BLaER1 treated with 17β-estradiol and CSF1 and Interleukin-3, amounts not matched to agents 10 nM and 100 nM (cell line): ENCODE results near the gene SMYD5.

Experiments
- H3K27ac ChIP-seq, 11 experiments: shearing (Covaris generic); formaldehyde crosslinking; 2 replicates each; pipeline ENCODE4 v1.8.1; 2022
- H3K27me3 ChIP-seq, 11 experiments: shearing (Covaris generic); formaldehyde crosslinking; 2 replicates each; pipeline ENCODE4 v1.8.1; 2022
- H3K36me3 ChIP-seq, 11 experiments: shearing (Covaris generic); formaldehyde crosslinking; 2 replicates each; pipeline ENCODE4 v1.8.1; 2022
- H3K4me1 ChIP-seq, 10 experiments: shearing (Covaris generic); formaldehyde crosslinking; 2 replicates each; pipeline ENCODE4 v1.8.1; 2022
- H3K4me2 ChIP-seq, 11 experiments: shearing (Covaris generic); formaldehyde crosslinking; 2 replicates each; pipeline ENCODE4 v1.8.1; 2022
- H3K4me3 ChIP-seq, 10 experiments: shearing (Covaris generic); formaldehyde crosslinking; 2 replicates each; pipeline ENCODE4 v1.8.1; 2022
- H3K9ac ChIP-seq, 11 experiments: shearing (Covaris generic); formaldehyde crosslinking; 2 replicates each; pipeline ENCODE4 v1.8.1; 2022
- H3K9me3 ChIP-seq, 11 experiments: shearing (Covaris generic); formaldehyde crosslinking; replicated peaks in 1 of 11; 2 replicates each; pipeline ENCODE4 v1.8.1; 2022
- H4K20me1 ChIP-seq, 11 experiments: shearing (Covaris generic); formaldehyde crosslinking; 2 replicates each; pipeline ENCODE4 v1.8.1; 2022
- Cebpa-rat ChIP-seq, 11 experiments: shearing (Covaris generic); IDR thresholded peaks; 2 replicates each; pipeline ENCODE4 v1.8.1; 2022

Gene SMYD5

DNA sequence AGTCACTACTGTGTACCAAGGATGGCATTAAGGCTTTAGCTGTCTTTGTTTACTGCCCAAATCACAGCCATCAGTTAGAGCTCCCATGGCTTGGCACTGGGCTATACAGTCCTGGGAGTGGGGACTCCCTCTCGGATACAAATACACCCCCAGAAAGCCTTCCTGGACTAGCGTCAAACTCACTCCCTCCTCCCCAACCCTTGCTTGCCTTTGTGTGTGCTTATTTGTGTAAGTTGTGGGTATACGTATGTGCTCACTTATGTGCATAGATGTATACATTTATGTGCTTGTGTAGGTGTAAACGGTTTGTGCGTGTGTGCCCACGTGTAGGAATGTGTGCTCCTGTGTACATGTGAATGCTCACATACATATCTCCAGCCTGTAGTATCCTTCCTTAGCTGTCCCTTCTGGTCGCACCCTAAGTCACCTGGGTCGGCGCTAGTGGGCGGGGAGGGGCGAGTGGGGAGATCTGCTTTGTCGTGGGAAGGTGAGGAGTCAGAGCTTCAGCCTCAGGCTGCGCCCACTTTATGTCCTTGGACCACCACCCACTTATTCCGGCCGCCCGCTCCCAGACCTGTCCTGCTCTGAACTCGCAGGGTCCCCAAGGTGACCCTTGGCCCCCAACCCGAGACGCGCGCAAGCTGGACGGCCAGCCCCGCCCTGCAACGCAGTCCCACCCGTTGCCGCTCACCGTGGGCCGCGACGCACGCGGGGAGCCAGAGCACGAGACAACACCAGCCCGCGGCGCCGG, 18.5 kb downstream of the SMYD5 start:
- peaks cover 28 to 33% (median 30%) of the 10 kb centered on the region in 11 experiments; a peak in 21 of 22 replicates for H4K20me1 ChIP-seq
- peak overlapping the region; percentile 81 to 100 (median 93) for H3K4me2 ChIP-seq
- H3K27me3 ChIP-seq = no peaks in the 10 kb centered on the region
- TF ChIP-seq Cebpa-rat (IDR thresholded peaks at IDR 0.05) = no peak
- H3K27ac ChIP-seq = peak overlapping the region; percentile 27 to 98 (median 79); a peak in 21 of 22 replicates
- peaks cover 29 to 52% (median 44%) of the 10 kb centered on the region in 11 experiments for H3K36me3 ChIP-seq
- H3K9me3 ChIP-seq = no peaks in the 10 kb centered on the region
- H3K4me3 ChIP-seq = peak overlapping the region; percentile 79 to 100 (median 91)
- H3K4me1 ChIP-seq = peaks cover 30 to 35% (median 32%) of the 10 kb centered on the region in 10 experiments
- H3K9ac ChIP-seq = peak overlapping the region; percentile 84 to 99 (median 97)

DNA sequence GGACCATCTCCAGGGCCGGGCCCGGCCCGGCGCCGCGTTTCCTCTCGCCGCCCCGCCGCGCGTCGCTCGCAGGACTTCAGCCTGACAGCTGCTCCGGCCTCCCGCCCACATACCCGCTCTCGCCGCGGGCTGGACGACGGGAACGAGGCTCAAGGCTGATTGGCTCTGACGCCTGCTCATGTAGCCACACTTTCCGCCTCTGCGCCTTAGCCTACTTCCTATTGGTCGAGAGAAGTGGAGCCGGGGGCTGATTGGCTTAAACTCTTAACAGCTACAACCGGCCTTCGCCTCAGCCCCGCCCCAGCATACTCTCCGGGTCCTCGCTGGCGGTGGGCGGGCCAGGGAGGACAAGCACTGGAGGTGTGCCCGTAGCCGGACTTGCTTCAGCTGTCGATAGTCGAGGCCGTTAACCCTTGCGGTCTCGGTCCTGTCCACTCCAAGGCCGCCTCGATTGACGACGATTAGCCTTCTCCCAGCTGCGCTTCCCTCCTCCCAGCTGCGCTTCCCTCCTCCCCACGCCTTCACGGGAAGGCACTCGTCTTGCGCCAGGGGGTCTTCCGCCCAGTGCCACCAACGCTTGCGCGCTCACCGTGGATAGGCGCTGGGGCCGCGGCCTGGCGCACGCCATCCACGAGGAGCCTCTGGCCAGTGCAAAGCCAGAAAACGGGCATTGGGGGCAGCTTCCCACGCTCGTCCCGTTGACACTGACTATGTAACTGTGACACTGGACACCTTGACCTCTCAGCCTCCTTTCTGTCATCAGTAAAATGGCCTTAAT, 19.3 kb downstream of the SMYD5 start, which contains the start of gene PRADC1:
Gene PRADC1 (minus strand): TSS at position 86 of the 778 bp plus-strand sequence. CDS start 79 bp downstream, at position 7.
- Histone ChIP-seq H3K4me2 (peak within 1 kb of the TSS; percentile 90 to 100 (median 95)), H3K9me3 (no peaks in the 10 kb centered on the region), H3K4me3 (peak within 1 kb of the TSS; percentile 79 to 100 (median 91)), H3K36me3 (peaks cover 26 to 52% (median 44%) of the 10 kb centered on the region in 11 experiments), H3K27ac (peak within 1 kb of the TSS; percentile 92 to 99 (median 97)), H3K27me3 (no peaks in the 10 kb centered on the region), H4K20me1 (peaks cover 36 to 41% (median 38%) of the 10 kb centered on the region in 11 experiments; a peak in 21 of 22 replicates), H3K9ac (peak within 1 kb of the TSS; percentile 94 to 99 (median 97)), H3K4me1 (peaks cover 32 to 40% (median 37%) of the 10 kb centered on the region in 10 experiments)
- no peak for TF ChIP-seq Cebpa-rat (IDR thresholded peaks at IDR 0.05)

DNA sequence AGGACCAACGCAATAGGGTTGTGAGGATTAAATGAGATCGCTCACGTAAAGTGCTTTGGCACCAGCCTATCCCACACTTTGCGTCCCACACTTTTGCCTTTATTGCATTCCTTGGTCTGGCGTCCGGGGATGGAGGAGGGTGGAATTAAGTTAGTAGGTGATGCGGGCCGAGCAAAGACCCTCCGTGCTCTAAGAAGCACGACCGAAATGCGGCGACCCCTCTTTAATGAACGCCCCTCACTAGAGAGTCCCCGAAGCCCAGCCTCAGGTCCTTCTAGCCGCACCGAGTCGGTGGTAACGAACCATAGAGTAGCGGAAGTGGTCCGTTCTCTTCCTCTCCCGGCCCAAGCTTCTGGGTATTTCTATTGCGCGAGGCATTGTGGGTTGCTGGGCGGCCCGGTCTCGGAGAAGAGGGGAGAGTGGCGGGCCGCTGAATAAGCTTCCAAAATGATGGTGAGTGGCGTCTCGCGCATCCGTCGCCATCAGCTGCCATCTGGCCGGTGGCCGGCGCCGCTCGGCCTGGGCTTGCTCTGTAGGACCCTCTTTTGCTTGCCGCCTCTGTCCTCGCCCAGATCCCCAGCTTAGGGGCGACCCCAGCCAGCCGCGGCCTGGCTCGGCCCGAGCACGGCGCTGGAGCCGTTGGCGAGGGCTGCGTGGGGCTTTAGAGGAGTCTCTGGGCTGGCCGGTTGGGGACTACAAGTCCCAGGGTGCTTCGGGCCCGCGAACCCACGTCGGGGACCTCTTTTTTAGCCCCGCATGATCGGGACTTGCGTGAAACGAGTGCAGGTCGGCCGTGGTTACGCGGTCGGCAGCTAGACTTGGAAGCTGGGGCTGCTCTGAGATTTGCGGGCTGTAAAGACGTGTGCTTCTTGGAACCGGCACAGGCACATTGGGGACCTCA, 20.1 kb downstream of the SMYD5 start, which contains the start of gene CCT7:
Gene CCT7 (plus strand): TSS at position 377 of the 901 bp plus-strand sequence. CDS start 71 bp downstream, at position 448.
- H3K4me1 ChIP-seq = peaks cover 33 to 45% (median 40%) of the 10 kb centered on the region in 10 experiments
- no peaks in the 10 kb centered on the region for H3K9me3 ChIP-seq
- peak within 1 kb of the TSS; percentile 92 to 99 (median 97) for H3K27ac ChIP-seq
- H3K4me2 ChIP-seq = peak within 1 kb of the TSS; percentile 93 to 100 (median 96)
- H3K27me3 ChIP-seq = no peaks in the 10 kb centered on the region
- TF ChIP-seq Cebpa-rat (IDR thresholded peaks at IDR 0.05) = no peak
- peaks cover 44 to 50% (median 46%) of the 10 kb centered on the region in 11 experiments for H4K20me1 ChIP-seq
- peak within 1 kb of the TSS; percentile 79 to 100 (median 91) for H3K4me3 ChIP-seq
- H3K36me3 ChIP-seq = peaks cover 26 to 52% (median 45%) of the 10 kb centered on the region in 11 experiments
- H3K9ac ChIP-seq = peak within 1 kb of the TSS; percentile 94 to 99 (median 97)

DNA sequence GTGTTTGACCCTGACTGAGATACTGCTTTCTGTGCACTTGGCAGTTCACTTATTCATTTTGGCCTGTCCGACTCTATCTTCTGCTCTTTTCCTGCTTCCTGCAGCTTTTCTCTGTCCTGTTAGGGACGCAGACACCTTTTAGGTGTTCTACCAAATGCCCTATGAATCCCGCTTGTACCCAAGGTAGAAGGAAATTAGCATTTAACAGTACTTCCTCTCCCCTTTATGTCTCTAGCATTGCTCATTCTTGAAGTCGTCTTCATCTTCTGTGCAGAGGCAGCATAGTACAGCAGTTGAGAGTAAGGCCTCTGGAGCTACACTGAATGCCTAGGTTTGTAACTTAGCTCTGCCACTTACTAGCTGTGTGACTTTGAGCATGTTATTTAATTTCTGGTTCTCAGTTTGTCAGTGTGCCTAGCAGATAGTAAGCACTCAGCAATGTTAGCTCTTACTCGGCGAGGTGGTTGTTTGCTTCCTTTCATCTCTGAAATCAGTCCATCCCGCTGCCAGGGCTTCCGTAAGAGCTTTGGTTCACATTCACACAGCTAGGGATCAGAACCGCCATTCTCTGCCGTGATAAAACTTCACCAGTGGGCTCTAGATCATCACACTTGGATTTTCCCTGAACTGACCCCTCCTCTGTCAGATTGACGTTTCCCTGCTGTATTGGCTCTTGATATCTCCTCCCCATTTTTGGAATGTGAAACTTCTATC, 21.4 kb downstream of the SMYD5 start:
- H3K27me3 ChIP-seq = no peaks in the 10 kb centered on the region
- peaks cover 27 to 52% (median 50%) of the 10 kb centered on the region in 11 experiments for H3K36me3 ChIP-seq
- no peaks in the 10 kb centered on the region for H3K9me3 ChIP-seq
- peaks cover 33 to 51% (median 40%) of the 10 kb centered on the region in 10 experiments for H3K4me1 ChIP-seq
- H3K9ac ChIP-seq = peak overlapping the region; percentile 94 to 99 (median 97)
- no peak for TF ChIP-seq Cebpa-rat (IDR thresholded peaks at IDR 0.05)
- H3K27ac ChIP-seq = peak overlapping the region in 10 of 11 experiments; percentile 95 to 99 (median 97); a peak in 20 of 22 replicates
- peaks cover 57 to 62% (median 59%) of the 10 kb centered on the region in 11 experiments for H4K20me1 ChIP-seq
- H3K4me2 ChIP-seq = peak overlapping the region; percentile 91 to 99 (median 96)
- H3K4me3 ChIP-seq = peak overlapping the region; percentile 79 to 100 (median 91)

DNA sequence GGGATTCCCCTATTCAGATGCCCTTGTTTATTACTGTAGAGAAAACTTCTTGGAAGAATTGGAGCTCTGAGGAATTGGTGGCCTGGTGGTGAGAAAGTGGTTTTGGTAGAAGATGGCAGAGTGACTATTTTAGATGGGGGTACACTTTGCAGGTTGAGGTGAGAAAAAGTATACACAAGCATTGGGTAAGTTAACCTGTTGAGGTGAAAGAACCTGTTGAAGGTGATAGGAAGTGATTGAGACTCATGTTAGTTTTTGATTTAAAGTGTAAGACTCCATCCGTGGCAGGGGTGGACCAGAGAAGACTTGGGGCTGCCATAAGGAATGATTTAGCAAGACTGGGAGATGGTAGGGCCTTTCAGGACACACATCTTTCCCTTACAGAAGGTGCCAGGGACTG, 23.1 kb downstream of the SMYD5 start:
- no peak overlapping the region for H3K4me3 ChIP-seq
- peaks cover 72 to 79% (median 76%) of the 10 kb centered on the region in 11 experiments for H4K20me1 ChIP-seq
- H3K27me3 ChIP-seq = no peaks in the 10 kb centered on the region
- H3K4me2 ChIP-seq = peak overlapping the region; percentile 14 to 99 (median 96); a peak in 19 of 22 replicates
- H3K27ac ChIP-seq = no peak overlapping the region
- H3K9ac ChIP-seq = peak overlapping the region in 7 of 11 experiments; percentile 1 to 51 (median 25); a peak in 3 of 22 replicates
- peaks cover 32 to 50% (median 39%) of the 10 kb centered on the region in 10 experiments for H3K4me1 ChIP-seq
- H3K36me3 ChIP-seq = peaks cover 44 to 69% (median 67%) of the 10 kb centered on the region in 11 experiments
- H3K9me3 ChIP-seq = no peaks in the 10 kb centered on the region
- TF ChIP-seq Cebpa-rat (IDR thresholded peaks at IDR 0.05) = no peak

DNA sequence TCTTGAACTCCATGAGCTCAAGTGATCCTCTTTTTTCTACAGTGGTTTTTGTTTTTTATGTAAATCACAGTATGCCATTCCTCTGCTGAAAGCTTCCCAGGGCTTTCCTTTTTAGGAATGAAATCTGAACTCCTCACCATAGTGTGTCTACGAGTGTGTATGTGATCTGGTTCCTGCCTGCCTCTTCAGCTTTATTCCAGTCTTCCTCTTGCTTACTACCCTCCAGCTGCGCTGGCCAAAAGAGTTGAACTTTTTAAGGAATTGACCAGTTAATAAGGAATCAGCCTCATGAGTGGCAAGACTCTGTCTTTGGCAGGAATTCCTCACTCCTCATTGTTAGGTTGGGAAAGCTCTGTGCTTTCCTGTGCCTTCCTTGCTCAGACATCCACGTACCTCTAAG, 24.1 kb downstream of the SMYD5 start:
- peak overlapping the region in 2 of 11 experiments; percentile 2 to 91; a peak in 1 of 22 replicates for H3K4me2 ChIP-seq
- H3K36me3 ChIP-seq = peaks cover 53 to 79% (median 76%) of the 10 kb centered on the region in 11 experiments
- H3K27me3 ChIP-seq = no peaks in the 10 kb centered on the region
- H4K20me1 ChIP-seq = peaks cover 81 to 89% (median 86%) of the 10 kb centered on the region in 11 experiments
- peak overlapping the region in 7 of 11 experiments; percentile 8 to 51 (median 21); a peak in 6 of 22 replicates for H3K9ac ChIP-seq
- H3K27ac ChIP-seq = no peak overlapping the region
- no peak overlapping the region for H3K4me3 ChIP-seq
- H3K9me3 ChIP-seq = no peaks in the 10 kb centered on the region
- no peak for TF ChIP-seq Cebpa-rat (IDR thresholded peaks at IDR 0.05)
- peaks cover 26 to 45% (median 34%) of the 10 kb centered on the region in 10 experiments for H3K4me1 ChIP-seq

DNA sequence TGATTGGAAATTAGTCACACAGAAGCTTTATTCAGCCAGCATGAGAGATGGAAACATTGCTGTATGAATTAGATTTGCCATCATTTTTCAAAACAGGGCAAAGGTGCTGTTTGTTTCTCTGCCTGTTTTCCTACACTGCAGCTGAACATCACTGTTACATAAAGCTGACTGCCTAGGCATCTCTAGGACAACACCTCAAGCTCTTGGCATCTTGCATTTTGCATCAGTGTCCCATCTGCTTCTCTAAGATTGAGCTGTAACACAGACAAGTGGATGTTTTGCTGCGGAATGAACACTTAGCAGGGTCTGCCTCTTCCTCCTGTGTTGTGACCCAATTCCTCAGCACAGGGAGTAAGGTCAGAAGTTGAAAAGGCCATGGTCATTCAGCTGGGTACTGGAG, 24.9 kb downstream of the SMYD5 start:
- Histone ChIP-seq H3K9me3 (no peaks in the 10 kb centered on the region), H3K4me3 (no peak overlapping the region), H3K36me3 (peaks cover 62 to 87% (median 85%) of the 10 kb centered on the region in 11 experiments), H3K27me3 (no peaks in the 10 kb centered on the region), H4K20me1 (peaks cover 89 to 97% (median 94%) of the 10 kb centered on the region in 11 experiments), H3K4me1 (peaks cover 26 to 45% (median 33%) of the 10 kb centered on the region in 10 experiments), H3K27ac (no peak overlapping the region), H3K9ac (peak overlapping the region in 6 of 11 experiments; percentile 8 to 51 (median 19); a peak in 5 of 22 replicates), H3K4me2 (0 out of 22 replicates have a peak overlapping the region, but pooled peaks of 1 of the 11 experiments have one; percentile 7)
- no peak for TF ChIP-seq Cebpa-rat (IDR thresholded peaks at IDR 0.05)
